GM12872 (cell line): ENCODE data around the gene GPR55.

Experiments
- CTCF ChIP-seq: IDR thresholded peaks from 3 replicates; pipeline ENCODE4 v1.5.1; 2011; ENCODE audit warnings: low read depth, mild to moderate bottlenecking, low read length, moderate library complexity; ENCODE audit not compliant: insufficient read depth

Gene GPR55

GRCh38 chr2:230885463-230886130 is 39.4 kb downstream of the GPR55 start:
- no peak for TF ChIP-seq CTCF

GRCh38 chr2:230881840-230882239 is 43.2 kb downstream of the GPR55 start:
- no peak for TF ChIP-seq CTCF

GRCh38 chr2:230879891-230880290 is 45.2 kb downstream of the GPR55 start:
- TF ChIP-seq CTCF: no peak

GRCh38 chr2:230879271-230879882 is 45.7 kb downstream of the GPR55 start:
- TF ChIP-seq CTCF: no peak

- no peak for TF ChIP-seq CTCF
Observed at GRCh38 chr2:230878599-230879188, 46.3 kb downstream of the GPR55 start.

- TF ChIP-seq CTCF: no peak
Observed at GRCh38 chr2:230877759-230878598, 47.1 kb downstream of the GPR55 start.

GRCh38 chr2:230877116-230877758 is 47.8 kb downstream of the GPR55 start:
- no peak for TF ChIP-seq CTCF
